ENCODE measurements around the gene TIMM10B. TPM values are rescaled to one million over a fixed set of nuclear protein-coding genes. Genes with fewer than 3 reads are reported as not detected.

Gene TIMM10B
- polyA plus RNA-seq, 2 of the 4 experiments (the other 2 are of a cell fraction), result 24.4 to 35.6 TPM

GRCh38 chr11:6486256-6486655 lies 5.0 kb downstream of the TIMM10B start:
- FAIRE-seq (no peak), DNase-seq (ENCODE audit: low read depth in 1 of 2, low spot score in 1 of 2) (no peak), ATAC-seq (no peak)
- Histone ChIP-seq H3K27ac (no peak overlapping the region), H3K4me3 (no peak overlapping the region), H3K9me3 (no peaks in the 10 kb centered on the region), H3K4me1 (peaks cover 19% of the 10 kb centered on the region), H3K4me2 (no peak overlapping the region)
- CTCF ChIA-PET, result interaction anchor here (0.6 to 1.4 kb wide), 4 partner anchors 11 to 61 kb away, joined by 3 to 4 read pairs (median 4); partner anchors contain the start of gene DNHD1
- WGBS (ENCODE audit: missing lambda C conversion rate), result 95% methylated on average over 3 of the region's 3 CpGs
- TF ChIP-seq RARB (CRISPR knock-in tag; IDR thresholded peaks at IDR 0.05), result no peak
- no peak for TF ChIP-seq CHD4 (IDR thresholded peaks at IDR 0.05; ENCODE audit: borderline replicate concordance)
- no peak for TF ChIP-seq RAD21 (conservative IDR thresholded peaks at IDR 0.05 in 1 of 2, IDR thresholded peaks at IDR 0.05 in 1 of 2)
- TF ChIP-seq NR3C1 (IDR thresholded peaks at IDR 0.05), result no peak
- TF ChIP-seq POLR2A (IDR thresholded peaks at IDR 0.05; ENCODE audit: low read length), result no peak
- no peak for TF ChIP-seq MAFK (IDR thresholded peaks at IDR 0.05; ENCODE audit: partially characterized antibody)
- TF ChIP-seq HES2 (IDR thresholded peaks at IDR 0.05), result no peak
- no peak for TF ChIP-seq RCOR1 (IDR thresholded peaks at IDR 0.05; ENCODE audit: low read depth, low read length)
- TF ChIP-seq REST (IDR thresholded peaks at IDR 0.05), result no peak
- no peak for TF ChIP-seq HOXA7 (CRISPR knock-in tag; IDR thresholded peaks at IDR 0.05)
- TF ChIP-seq CTCF (IDR thresholded peaks at IDR 0.05), result no peak
- no peak for TF ChIP-seq SREBF2 (IDR thresholded peaks at IDR 0.05)
- POLR2A ChIA-PET, result no interaction called here

- Histone ChIP-seq H3K9me3 (no peaks in the 10 kb centered on the region), H3K4me1 (peaks cover 19% of the 10 kb centered on the region), H3K4me3 (no peak overlapping the region), H3K27ac (no peak overlapping the region), H3K4me2 (no peak overlapping the region)
- no peak for FAIRE-seq
- no peak for ATAC-seq
- 98% methylated on average over 1 of the region's 1 CpG for WGBS (ENCODE audit: missing lambda C conversion rate)
- CTCF ChIA-PET, result interaction anchor here (0.6 to 3.0 kb wide), 5 partner anchors 10 to 767 kb away, joined by 3 to 13 read pairs (median 4); partner anchors contain the start of gene DNHD1
- POLR2A ChIA-PET, result no interaction called here
- DNase-seq (ENCODE audit: low read depth in 1 of 2, low spot score in 1 of 2), result no peak
- TF ChIP-seq TP53 (CRISPR knock-in tag; IDR thresholded peaks at IDR 0.05) (no peak), JUN (IDR thresholded peaks at IDR 0.05) (no peak), CHD2 (IDR thresholded peaks at IDR 0.05; ENCODE audit: low read length, partially characterized antibody) (no peak), ESRRA (IDR thresholded peaks at IDR 0.05; ENCODE audit: borderline replicate concordance, low read length) (no peak), CTCF (IDR thresholded peaks at IDR 0.05) (no peak), RARB (CRISPR knock-in tag; IDR thresholded peaks at IDR 0.05) (no peak), GATA3 (IDR thresholded peaks at IDR 0.05; ENCODE audit: borderline replicate concordance) (no peak), RAD21 (conservative IDR thresholded peaks at IDR 0.05 in 1 of 2, IDR thresholded peaks at IDR 0.05 in 1 of 2) (no peak), RNF2 (IDR thresholded peaks at IDR 0.05; ENCODE audit: borderline replicate concordance, low read depth) (no peak), MAZ (IDR thresholded peaks at IDR 0.05; ENCODE audit: borderline replicate concordance, low read depth, low read length) (no peak), EHF (CRISPR knock-in tag; IDR thresholded peaks at IDR 0.05) (no peak), MAX (IDR thresholded peaks at IDR 0.05) (no peak)
These were observed 5.6 kb downstream of the TIMM10B start for GRCh38 chr11:6486938-6487337.
